ENCODE data around the gene HP1BP3.
A peak's percentile ranks its signal among the peaks of the same experiment; 100 is the strongest.

Gene HP1BP3

GRCh38 chr1:20830378-20830777, 43.3 kb upstream of the HP1BP3 start:
- no peak overlapping the region for H2BK120ac ChIP-seq (ENCODE audit: low read depth, low read length)
- no peak overlapping the region for H3K4me2 ChIP-seq (ENCODE audit: low read length, poor library complexity, severe bottlenecking)
- H3K36me3 ChIP-seq (ENCODE audit: control insufficient read depth in 1 of 2, insufficient read depth in 2 of 2, low read depth in 1 of 2, low read length in 2 of 2), result peaks cover 0 to 34% of the 10 kb centered on the region in 2 experiments
- H3K4me1 ChIP-seq (ENCODE audit: control insufficient read depth, insufficient read depth, low read depth, low read length), result no peaks in the 10 kb centered on the region
- no peak overlapping the region for H2BK15ac ChIP-seq (ENCODE audit: low read depth, poor library complexity, severe bottlenecking)
- no peak overlapping the region for H3K27ac ChIP-seq (ENCODE audit: low read length, poor library complexity, severe bottlenecking)
- 93% methylated on average over 2 of the region's 2 CpGs for WGBS
- H3K14ac ChIP-seq (ENCODE audit: low read length in 2 of 2), result no peak overlapping the region
- no peak overlapping the region for H3K23ac ChIP-seq (ENCODE audit: low read length in 2 of 2)
- H2BK12ac ChIP-seq (ENCODE audit: low read length in 2 of 2), result no peak overlapping the region
- no peak overlapping the region for H3K4me3 ChIP-seq (ENCODE audit: insufficient read depth in 1 of 2, low read depth in 1 of 2, low read length in 2 of 2)
- no peak for DNase-seq
- no peaks in the 10 kb centered on the region for H3K9me3 ChIP-seq (ENCODE audit: control insufficient read depth, low read length)
- H3K9ac ChIP-seq (ENCODE audit: low read length), result no peak overlapping the region
- no peak overlapping the region for H4K8ac ChIP-seq (ENCODE audit: low read length)
- H2BK5ac ChIP-seq (ENCODE audit: low read depth, low read length, poor library complexity, severe bottlenecking), result no peak overlapping the region
- no peak overlapping the region for H2AK5ac ChIP-seq (ENCODE audit: low read length, severe bottlenecking)
- no peak overlapping the region for H3K4ac ChIP-seq (ENCODE audit: low read depth in 1 of 2, low read length in 2 of 2)
- H3K18ac ChIP-seq (ENCODE audit: low read depth in 1 of 2, low read length in 2 of 2), result no peak overlapping the region
- no peaks in the 10 kb centered on the region for H3K27me3 ChIP-seq (ENCODE audit: control insufficient read depth in 1 of 2, insufficient read depth in 1 of 2, low read length in 2 of 2)
- H2AFZ ChIP-seq (ENCODE audit: low read depth, low read length), result no peak overlapping the region
- H4K91ac ChIP-seq (ENCODE audit: low read length), result no peak overlapping the region
- H3K79me1 ChIP-seq (replicated peaks; ENCODE audit: low read length, poor library complexity, severe bottlenecking), result peaks cover 11% of the 10 kb centered on the region

GRCh38 chr1:20829946-20830345, 42.8 kb upstream of the HP1BP3 start:
- 97% methylated on average over 1 of the region's 1 CpG for WGBS
- no peaks in the 10 kb centered on the region for H3K27me3 ChIP-seq (ENCODE audit: control insufficient read depth in 1 of 2, insufficient read depth in 1 of 2, low read length in 2 of 2)

DNA sequence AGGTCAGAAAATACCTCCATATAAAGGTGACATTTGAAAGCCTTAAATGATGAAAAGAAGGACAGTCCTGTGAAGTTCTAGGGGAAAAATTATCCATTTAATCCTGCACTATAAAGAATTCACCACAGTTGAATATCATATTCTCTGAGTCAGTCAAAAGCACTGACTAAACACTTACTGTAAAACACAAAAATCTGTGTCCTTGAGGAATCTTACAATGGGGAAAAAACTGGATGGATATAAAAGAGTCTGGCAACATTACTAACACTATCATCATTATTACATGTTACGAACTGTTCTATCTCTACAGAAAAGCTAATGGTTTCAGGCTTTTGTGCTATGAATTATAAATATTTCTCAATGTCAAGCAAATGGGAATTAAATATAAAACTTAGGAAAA, 42.4 kb upstream of the HP1BP3 start:
- WGBS, result no CpG with 5 or more reads among the region's 1 CpG
- H2AK5ac ChIP-seq (ENCODE audit: low read length, severe bottlenecking), result no peak overlapping the region
- H4K8ac ChIP-seq (ENCODE audit: low read length), result no peak overlapping the region
- H3K9me3 ChIP-seq (ENCODE audit: control insufficient read depth, low read length), result no peaks in the 10 kb centered on the region
- no peak overlapping the region for H3K23ac ChIP-seq (ENCODE audit: low read length in 2 of 2)
- peaks cover 11% of the 10 kb centered on the region for H3K79me1 ChIP-seq (replicated peaks; ENCODE audit: low read length, poor library complexity, severe bottlenecking)
- no peak overlapping the region for H2BK5ac ChIP-seq (ENCODE audit: low read depth, low read length, poor library complexity, severe bottlenecking)
- H2BK15ac ChIP-seq (ENCODE audit: low read depth, poor library complexity, severe bottlenecking), result no peak overlapping the region
- no peak overlapping the region for H2BK12ac ChIP-seq (ENCODE audit: low read length in 2 of 2)
- H3K27ac ChIP-seq (ENCODE audit: low read length, poor library complexity, severe bottlenecking), result no peak overlapping the region
- H3K4ac ChIP-seq (ENCODE audit: low read depth in 1 of 2, low read length in 2 of 2), result no peak overlapping the region
- no peaks in the 10 kb centered on the region for H3K4me1 ChIP-seq (ENCODE audit: control insufficient read depth, insufficient read depth, low read depth, low read length)
- H3K4me3 ChIP-seq (ENCODE audit: insufficient read depth in 1 of 2, low read depth in 1 of 2, low read length in 2 of 2), result no peak overlapping the region
- H3K9ac ChIP-seq (ENCODE audit: low read length), result peak overlapping the region; percentile 30
- H3K18ac ChIP-seq (ENCODE audit: low read depth in 1 of 2, low read length in 2 of 2), result no peak overlapping the region
- no peak overlapping the region for H2AFZ ChIP-seq (ENCODE audit: low read depth, low read length)
- no peak overlapping the region for H4K91ac ChIP-seq (ENCODE audit: low read length)
- no peak overlapping the region for H2BK120ac ChIP-seq (ENCODE audit: low read depth, low read length)
- H3K4me2 ChIP-seq (ENCODE audit: low read length, poor library complexity, severe bottlenecking), result no peak overlapping the region
- H3K27me3 ChIP-seq (ENCODE audit: control insufficient read depth in 1 of 2, insufficient read depth in 1 of 2, low read length in 2 of 2), result no peaks in the 10 kb centered on the region
- H3K14ac ChIP-seq (ENCODE audit: low read length in 2 of 2), result no peak overlapping the region
- DNase-seq, result no peak
- H3K36me3 ChIP-seq (ENCODE audit: control insufficient read depth in 1 of 2, insufficient read depth in 2 of 2, low read depth in 1 of 2, low read length in 2 of 2), result peaks cover 0 to 37% of the 10 kb centered on the region in 2 experiments

More at GRCh38 chr1:20829946-20830345, 42.8 kb upstream of the HP1BP3 start:
- no peak overlapping the region for H4K91ac ChIP-seq (ENCODE audit: low read length)
- H2AK5ac ChIP-seq (ENCODE audit: low read length, severe bottlenecking), result no peak overlapping the region
- H3K36me3 ChIP-seq (ENCODE audit: control insufficient read depth in 1 of 2, insufficient read depth in 2 of 2, low read depth in 1 of 2, low read length in 2 of 2), result peaks cover 0 to 34% of the 10 kb centered on the region in 2 experiments
- no peak overlapping the region for H2BK15ac ChIP-seq (ENCODE audit: low read depth, poor library complexity, severe bottlenecking)
- H3K4me1 ChIP-seq (ENCODE audit: control insufficient read depth, insufficient read depth, low read depth, low read length), result no peaks in the 10 kb centered on the region
- H3K23ac ChIP-seq (ENCODE audit: low read length in 2 of 2), result no peak overlapping the region
- no peak for DNase-seq
- no peak overlapping the region for H3K14ac ChIP-seq (ENCODE audit: low read length in 2 of 2)
- H3K4ac ChIP-seq (ENCODE audit: low read depth in 1 of 2, low read length in 2 of 2), result no peak overlapping the region
- H3K27ac ChIP-seq (ENCODE audit: low read length, poor library complexity, severe bottlenecking), result no peak overlapping the region
- H2BK120ac ChIP-seq (ENCODE audit: low read depth, low read length), result no peak overlapping the region
- no peak overlapping the region for H4K8ac ChIP-seq (ENCODE audit: low read length)
- H3K79me1 ChIP-seq (replicated peaks; ENCODE audit: low read length, poor library complexity, severe bottlenecking), result peaks cover 11% of the 10 kb centered on the region
- peak overlapping the region; percentile 30 for H3K9ac ChIP-seq (ENCODE audit: low read length)
- H3K9me3 ChIP-seq (ENCODE audit: control insufficient read depth, low read length), result no peaks in the 10 kb centered on the region
- no peak overlapping the region for H3K4me2 ChIP-seq (ENCODE audit: low read length, poor library complexity, severe bottlenecking)
- H3K18ac ChIP-seq (ENCODE audit: low read depth in 1 of 2, low read length in 2 of 2), result no peak overlapping the region
- H2BK5ac ChIP-seq (ENCODE audit: low read depth, low read length, poor library complexity, severe bottlenecking), result no peak overlapping the region
- no peak overlapping the region for H3K4me3 ChIP-seq (ENCODE audit: insufficient read depth in 1 of 2, low read depth in 1 of 2, low read length in 2 of 2)
- H2AFZ ChIP-seq (ENCODE audit: low read depth, low read length), result no peak overlapping the region
- H2BK12ac ChIP-seq (ENCODE audit: low read length in 2 of 2), result no peak overlapping the region

- Histone ChIP-seq H2BK5ac (ENCODE audit: low read depth, low read length, poor library complexity, severe bottlenecking) (no peak overlapping the region), H2BK120ac (ENCODE audit: low read depth, low read length) (no peak overlapping the region), H2AFZ (ENCODE audit: low read depth, low read length) (no peak overlapping the region), H3K4me3 (ENCODE audit: insufficient read depth in 1 of 2, low read depth in 1 of 2, low read length in 2 of 2) (no peak overlapping the region), H2BK12ac (ENCODE audit: low read length in 2 of 2) (no peak overlapping the region), H3K9me3 (ENCODE audit: control insufficient read depth, low read length) (no peaks in the 10 kb centered on the region), H3K4me1 (ENCODE audit: control insufficient read depth, insufficient read depth, low read depth, low read length) (no peaks in the 10 kb centered on the region), H3K23ac (ENCODE audit: low read length in 2 of 2) (no peak overlapping the region), H4K8ac (ENCODE audit: low read length) (no peak overlapping the region), H3K27ac (ENCODE audit: low read length, poor library complexity, severe bottlenecking) (no peak overlapping the region), H2BK15ac (ENCODE audit: low read depth, poor library complexity, severe bottlenecking) (no peak overlapping the region), H3K4me2 (ENCODE audit: low read length, poor library complexity, severe bottlenecking) (no peak overlapping the region), H2AK5ac (ENCODE audit: low read length, severe bottlenecking) (no peak overlapping the region), H3K9ac (ENCODE audit: low read length) (no peak overlapping the region), H3K27me3 (ENCODE audit: control insufficient read depth in 1 of 2, insufficient read depth in 1 of 2, low read length in 2 of 2) (no peaks in the 10 kb centered on the region), H3K79me1 (replicated peaks; ENCODE audit: low read length, poor library complexity, severe bottlenecking) (peaks cover 6% of the 10 kb centered on the region), H3K18ac (ENCODE audit: low read depth in 1 of 2, low read length in 2 of 2) (no peak overlapping the region), H3K14ac (ENCODE audit: low read length in 2 of 2) (no peak overlapping the region), H3K4ac (ENCODE audit: low read depth in 1 of 2, low read length in 2 of 2) (no peak overlapping the region), H4K91ac (ENCODE audit: low read length) (no peak overlapping the region), H3K36me3 (ENCODE audit: control insufficient read depth in 1 of 2, insufficient read depth in 2 of 2, low read depth in 1 of 2, low read length in 2 of 2) (peaks cover 12 to 64% of the 10 kb centered on the region in 2 experiments)
- no peak for DNase-seq
Measured at GRCh38 chr1:20823845-20824244, 36.7 kb upstream of the HP1BP3 start.

All from mesenchymal stem cell (in vitro differentiated cells and primary cell).